Suppressor macrophage treated with lipopolysaccharide for 4 hours (primary cell): Measurements from ENCODE around the gene JPH2.

Source experiments
- DNase-seq: peaks from one replicate; pipeline ENCODE4 v3.0.0-alpha.2; 2020

Gene JPH2

DNA sequence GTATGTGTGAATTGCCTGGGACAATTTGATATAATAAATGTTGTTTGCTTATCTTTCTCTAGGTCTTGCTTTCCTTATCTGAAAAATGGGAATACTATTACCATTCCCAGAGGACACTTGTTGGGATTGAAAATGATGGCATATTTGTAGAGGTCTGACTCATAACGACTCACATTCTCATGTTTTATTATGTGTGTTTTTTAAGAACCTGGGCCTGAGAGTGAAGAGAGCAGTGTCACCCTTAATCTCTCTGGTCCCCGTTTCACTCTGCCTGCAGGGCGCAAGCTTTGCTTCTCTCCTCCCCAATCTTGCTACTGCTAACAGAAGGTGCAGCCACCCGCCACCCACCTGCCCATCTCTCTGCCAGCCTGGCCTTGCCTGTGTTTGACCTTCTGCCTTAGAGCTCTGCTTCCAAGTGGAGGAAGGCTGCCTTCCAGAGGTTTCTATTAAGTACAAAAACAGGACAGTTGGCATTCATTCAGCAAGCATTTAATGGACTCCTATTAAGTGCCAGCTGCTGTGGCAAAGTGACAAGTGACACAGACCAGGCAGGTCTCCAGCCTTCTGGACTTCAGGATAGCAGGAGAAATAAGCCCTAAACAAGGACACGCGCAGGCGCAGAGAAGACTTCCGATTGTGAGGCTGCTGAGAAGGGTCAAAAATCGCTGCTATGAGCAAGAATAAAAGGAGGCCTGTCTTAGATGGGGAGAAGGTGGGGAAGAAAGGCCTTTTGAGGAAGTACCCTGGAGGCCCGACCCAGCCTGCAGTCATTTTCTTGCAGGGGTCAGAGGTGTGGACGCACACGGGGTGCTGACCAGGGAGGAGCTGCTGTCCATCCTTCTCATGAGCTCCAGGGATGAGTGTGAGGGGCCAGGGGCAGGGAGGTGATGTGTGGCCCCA lies 112.5 kb downstream of the JPH2 start:
- peak; percentile 9 for DNase-seq

DNA sequence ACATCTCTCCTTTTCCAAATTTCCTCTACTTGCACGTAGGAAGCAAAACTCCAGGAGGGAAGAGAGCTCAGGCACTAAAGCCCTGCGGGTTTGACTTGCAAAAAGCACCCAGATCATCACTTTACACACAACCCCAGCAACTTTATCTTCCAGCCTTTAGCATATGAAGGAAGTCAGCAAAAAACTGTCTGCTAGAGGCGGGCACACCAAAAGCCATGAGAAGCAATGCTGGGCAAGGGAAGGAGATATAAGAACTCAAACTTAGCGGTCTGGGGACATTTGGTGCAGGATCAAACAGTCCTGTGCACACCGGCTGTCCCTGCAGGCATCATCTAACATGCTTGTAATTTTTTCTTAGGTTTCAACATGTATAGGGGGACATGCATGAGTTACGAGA lies 113.3 kb downstream of the JPH2 start:
- DNase-seq: no peak

DNA sequence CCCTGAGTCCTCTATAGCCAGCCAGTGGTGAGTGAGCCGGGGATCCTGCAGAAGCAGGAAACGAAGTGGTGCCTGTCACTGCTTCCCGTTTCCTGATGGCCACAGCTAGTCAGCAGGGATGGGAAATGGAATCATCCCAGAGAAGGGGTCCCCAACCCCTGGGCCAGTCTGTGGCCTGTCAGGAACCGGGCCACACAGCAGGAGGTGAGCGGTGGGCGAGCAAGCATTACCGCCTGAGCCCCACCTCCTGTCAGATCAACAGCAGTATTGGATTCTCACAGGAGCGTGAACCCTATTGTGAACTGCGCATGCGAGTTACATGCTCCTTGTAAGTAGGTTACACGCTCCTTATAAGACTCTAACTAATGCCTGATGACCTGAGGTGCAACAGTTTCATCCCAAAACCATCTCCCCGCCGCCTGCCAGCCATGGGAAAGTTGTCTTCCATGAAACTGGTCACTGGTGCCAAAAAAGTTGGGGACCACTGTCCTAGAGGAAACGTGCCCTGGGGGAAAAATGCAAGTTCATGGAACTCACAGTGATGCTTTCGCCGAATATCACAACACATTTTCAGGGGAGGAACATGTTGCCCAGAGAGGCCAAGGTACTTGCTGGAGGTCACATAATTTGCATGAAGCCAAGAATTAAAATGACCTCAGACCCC lies 113.8 kb downstream of the JPH2 start:
- DNase-seq: peak; percentile 18

DNA sequence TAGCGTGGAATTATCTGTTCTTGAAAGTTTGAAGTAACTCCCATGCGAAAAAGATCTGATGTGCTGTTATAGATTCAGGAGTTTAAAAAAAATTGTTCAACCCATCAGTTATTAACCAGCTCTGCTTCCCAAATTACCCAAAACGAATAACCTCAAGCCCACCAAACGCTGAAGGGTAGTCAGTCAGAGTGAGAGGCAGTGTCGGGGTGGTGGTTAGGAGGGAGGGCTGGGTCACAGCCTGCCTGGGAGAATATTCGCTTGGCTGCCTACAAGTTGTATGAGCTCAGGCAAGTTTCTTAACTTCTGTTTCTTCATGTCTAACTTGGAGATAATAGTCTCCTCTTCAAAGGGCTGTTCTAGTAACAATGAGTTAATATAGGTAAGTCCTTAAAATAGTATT lies 114.6 kb downstream of the JPH2 start:
- no peak for DNase-seq

DNA sequence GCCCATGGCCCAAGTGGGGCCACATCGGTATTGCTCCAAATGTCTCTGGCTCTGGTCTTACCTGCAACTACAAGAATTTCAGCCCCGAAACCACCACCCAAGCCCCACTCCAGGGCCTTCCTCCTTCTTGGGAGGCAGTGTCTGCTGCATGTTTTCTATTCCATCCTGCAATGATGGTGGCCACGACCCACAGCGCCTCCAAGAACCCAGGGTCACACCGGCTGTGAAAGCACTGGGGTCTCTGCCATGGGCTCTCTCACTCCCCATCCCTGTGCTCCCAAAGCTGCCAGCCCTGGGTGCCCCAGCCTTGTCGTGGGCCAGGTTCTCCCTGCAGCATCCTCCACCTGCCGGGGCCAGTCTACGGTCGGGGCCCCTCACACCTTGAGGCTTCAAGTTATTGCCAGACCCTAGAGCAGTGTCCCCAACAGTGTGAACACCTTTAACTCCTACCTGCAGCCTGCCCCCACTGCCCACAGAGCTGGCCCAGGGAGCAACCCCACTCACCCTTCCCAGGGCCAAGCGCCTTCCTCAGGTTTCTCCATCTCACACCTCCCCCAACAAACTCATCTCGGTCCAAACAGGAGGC lies 115.4 kb downstream of the JPH2 start:
- DNase-seq: no peak

DNA sequence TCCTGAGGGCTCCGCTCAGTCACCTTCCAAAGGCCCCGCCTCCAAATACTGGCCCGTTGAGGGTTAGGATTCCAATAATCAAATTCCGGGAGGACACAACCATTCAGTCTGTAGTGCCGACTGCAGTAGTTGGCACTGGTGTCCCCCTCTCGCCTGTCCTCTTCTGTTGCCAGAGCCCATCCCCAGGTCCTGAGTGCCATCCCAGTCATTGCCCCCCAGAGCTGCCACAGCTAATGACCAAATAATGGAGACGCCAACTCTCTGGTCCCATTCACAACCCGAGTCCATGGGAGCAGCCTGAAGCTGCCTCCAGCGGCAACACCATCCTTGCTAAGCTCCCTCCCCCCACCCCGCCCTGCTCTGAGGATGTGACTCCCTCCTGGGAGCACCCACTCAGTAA lies 115.9 kb downstream of the JPH2 start:
- DNase-seq: no peak

DNA sequence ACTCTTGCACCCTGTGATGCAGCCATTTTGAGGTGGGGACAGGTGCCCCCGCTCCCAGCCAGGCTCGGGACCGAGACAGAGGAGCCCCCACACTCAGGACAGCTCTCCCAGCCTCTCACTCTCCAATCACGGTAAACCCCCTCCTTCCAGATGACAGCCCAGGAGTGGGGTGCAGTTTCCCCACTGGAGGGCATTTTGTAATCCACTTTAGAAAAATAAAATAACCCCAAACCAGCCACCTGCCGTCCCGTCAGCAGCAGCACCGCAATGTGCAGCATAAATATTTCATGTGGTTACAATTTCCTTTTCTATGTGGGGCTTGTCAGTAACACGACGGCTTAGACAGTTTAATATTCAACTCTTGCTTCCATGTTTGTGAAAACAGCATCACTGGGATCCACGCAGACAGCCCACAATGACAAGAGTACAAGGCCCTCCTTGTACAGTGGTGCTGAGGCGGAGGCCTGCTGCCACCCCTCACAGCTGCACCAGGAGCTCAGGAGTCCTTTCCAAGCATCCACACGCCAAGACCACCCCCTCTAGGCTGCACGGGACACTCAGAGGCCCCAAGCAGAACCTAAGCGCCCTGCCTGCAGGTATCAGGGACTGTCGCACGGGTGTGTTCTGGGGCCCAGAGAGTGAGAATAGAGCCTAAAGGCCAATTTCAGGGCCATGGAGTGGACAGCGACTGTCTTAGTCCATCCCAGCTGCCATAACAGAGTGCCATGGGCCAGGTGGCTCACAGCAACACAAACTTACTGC lies 116.7 kb downstream of the JPH2 start:
- DNase-seq: no peak

DNA sequence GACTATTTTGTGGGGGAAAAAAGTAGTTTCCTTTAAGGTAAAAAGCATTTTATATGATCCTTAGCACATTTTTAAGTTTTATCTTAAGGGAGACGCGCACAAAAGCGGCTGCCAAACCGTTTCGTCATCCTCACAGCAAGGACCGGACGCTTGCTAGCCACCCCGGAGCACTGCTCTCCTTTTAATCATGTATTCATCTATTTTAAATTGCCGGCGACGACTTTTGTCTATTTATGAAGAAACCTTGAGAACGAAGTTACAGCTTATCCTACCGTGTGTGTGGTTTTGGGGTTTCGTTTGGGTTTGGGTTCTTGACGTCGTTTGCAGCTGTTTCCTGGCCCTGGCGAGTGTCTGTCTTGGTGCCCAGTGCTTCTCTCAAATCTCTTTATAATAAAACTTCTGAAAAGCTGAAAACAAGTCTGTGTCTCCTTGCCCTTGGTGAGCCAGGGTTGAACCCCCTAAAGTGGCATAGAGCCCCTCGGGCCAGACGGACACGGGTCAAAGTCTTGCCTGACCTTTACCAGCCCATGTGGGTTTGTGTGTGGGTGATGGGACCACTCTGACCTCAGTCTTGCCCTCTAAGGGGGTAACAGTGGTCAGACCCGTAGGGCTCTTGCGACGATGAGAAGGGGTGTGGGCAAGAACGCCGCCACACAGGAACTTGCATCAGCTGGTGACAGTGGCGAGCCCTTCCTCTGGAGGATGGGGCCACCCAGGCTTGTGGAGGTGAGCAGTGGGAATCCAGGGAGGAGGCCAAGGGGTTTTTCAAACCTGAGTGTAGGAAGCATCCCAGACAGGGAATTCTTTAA lies 117.6 kb downstream of the JPH2 start:
- DNase-seq: peak; percentile 8

DNA sequence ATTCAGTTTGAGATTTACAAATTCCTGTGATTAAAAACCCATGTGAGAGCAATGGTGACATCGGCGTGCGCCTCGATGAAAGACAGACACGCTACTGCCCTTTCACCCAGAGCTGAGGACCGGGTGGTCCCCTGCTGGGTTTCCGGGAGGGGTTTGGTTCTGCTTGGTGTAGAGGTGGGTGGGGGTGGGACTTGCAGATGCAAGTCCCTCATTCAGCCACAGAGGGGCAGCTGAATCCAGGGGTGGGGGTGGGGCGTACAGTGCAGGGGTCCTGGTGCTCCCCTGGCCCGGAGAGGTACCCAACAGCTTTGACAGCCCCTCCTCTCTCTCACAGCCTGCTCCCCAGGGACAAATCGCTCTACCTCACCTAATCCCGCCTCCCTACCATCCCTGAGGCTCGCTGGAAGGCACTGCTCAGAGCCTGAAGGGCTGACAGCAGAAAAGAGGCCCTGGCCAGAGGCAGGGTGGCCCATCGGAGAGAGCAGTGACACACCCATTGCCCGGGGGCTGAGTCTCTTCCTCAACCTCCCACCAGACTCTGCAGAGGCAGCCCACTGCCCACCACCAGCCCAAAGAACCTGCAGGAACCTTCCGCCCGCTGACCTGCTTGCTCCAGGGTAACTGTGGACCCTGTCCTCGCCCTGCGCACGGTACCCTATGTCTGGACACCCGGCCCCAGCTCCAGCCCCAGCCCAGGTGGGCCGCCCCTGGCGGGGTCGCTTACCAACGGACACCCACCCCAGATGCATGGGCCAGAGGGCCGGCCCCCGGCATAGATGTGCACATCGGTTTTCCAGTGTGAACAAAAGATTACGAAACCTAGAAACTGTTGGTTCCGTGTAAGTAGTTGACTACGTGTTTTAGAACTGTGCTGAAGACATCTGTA lies 118.4 kb downstream of the JPH2 start:
- DNase-seq: peak; percentile 48

DNA sequence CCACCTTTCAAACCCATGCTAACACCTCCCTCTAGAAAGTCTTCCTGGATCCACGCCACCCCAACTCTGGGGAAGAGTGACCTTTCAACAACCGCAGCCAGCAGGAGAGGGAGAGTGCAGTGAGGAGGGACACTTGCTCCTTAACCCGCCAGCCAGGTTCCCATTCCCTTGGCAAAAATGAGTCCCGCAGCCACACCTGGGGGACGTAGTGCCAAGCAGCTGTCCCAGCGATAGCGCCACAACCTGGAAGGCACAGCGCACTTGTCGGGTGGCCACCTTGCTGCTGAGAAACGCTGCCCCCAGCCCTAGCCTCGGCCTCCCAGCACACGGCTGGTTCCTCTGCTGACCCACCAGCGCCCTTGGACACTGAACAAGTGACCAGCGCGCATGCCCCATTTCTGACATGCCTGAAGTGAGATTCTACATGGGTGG lies 119.3 kb downstream of the JPH2 start:
- no peak for DNase-seq

DNA sequence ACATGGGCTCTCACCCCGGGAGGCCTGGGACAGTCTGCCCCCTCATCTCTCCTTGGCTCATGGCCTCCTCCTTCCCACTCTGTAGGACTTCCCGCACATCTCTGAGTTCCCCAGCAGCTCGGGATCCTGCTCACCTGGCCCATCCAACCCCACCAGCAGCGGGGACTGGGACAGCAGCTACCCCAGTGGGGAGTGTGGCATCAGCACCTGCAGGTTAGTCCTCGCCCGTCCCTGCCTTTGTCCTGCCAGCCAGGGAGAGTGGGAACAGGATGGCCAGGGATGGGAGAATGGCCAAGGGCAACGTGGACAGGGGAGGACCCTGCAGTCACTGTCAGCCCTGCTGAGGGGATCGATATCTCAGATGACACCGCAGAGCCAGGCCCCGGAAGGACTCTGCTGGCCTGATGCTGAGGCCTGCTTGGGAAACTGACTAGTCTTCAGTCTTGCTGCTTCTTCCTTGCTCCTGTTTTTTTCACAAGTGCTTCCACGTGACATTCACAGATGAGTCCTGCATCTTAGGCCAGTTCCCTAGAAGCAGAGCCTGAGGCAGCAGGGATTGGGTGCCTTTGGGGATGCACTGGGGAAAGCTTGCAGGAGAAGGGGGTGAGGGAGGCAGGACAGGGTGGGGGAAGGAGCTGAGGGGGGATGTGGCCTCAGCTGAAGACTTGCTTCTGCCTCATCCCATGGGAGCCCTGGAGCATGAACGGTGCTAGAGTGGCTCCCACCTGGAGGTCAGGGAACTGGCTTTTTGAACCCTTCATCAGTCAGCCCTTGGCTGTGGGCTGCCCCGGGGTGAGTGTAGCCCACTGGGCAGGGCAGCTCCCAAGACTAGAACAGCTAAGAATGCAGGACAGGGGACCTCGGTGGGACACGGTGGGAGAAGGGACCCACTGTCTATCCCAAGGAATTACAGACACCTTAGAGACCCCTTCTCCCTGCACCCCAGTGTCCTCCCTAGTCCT lies 120.1 kb downstream of the JPH2 start:
- no peak for DNase-seq

DNA sequence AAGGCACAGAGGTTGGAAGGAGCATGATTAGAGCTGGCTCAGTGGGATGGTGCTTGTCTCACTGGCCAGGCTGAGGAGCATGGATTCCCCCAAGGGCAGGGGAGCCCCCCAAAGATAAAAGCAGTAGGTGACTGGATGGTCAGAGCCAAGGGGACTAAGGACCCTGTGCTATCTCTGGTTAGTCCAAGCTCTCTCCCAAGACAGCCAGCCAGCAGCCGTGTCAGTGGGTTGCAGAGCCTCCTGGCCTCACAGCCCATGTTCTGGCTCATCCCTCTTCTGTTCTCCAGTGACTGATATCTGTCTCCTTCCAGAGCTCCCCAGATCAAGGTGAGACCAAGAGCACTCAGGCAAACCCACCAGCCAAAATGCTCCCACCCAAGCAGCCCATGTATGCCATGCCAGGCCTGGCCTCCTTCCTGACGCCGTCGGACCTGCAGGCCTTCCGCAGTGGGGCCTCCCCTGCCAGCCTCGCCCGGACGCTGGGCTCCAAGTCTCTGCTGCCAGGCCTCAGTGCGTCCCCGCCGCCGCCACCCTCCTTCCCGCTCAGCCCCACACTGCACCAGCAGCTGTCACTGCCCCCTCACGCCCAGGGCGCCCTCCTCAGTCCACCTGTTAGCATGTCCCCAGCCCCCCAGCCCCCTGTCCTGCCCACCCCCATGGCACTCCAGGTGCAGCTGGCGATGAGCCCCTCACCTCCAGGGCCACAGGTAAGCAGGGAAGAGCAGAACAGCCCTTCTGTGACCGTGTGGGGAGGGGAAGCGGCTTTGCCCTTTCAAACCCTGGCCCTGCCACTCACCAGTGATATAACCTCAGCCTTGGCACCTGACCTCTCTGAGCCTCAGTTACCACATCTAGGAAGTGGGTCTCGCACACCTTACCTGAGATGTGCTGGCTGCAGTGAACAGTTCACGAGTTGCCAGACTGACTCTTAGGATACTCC lies 121.3 kb downstream of the JPH2 start:
- no peak for DNase-seq

DNA sequence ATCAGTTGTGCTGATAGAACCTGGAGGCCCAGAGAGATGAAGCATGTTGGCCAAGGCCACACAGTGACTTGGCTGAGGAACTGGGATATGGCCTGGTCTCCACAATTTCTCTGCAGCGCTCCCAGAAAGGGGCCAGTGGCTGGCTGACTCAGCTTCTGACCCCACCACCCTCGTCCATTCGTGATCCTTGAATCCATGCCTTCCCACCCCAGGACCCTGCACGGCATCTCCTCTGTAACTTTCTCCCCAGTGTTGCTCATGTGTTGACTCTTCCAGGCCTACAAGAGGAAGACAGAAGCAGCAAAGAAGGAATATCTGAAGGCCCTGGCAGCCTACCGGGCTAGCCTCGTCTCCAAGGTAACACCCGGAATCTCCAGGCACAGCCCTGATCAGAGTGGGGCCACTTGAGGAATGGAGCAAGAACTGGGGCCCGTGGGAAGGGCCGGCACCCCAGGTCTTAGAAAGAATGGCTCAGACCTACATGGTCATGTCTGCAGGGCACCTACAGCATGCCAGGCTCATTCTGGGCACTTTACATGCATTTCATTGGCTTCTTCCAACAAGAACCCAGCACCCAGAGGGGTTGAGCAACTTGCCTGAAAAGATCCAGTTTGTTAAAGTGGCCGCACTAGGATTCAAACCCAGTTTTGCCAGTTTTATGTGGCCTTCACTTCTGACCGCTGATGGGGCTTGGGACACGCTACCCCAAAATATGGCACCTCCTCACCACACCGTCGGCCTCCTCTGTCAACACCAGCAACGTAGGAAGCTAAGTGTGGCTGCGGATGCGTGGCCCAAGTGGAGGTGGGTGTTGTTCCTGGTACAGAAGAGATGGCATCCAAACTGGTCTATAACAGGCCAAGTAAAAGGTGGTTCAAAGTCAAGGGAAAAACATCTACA lies 122.2 kb downstream of the JPH2 start:
- no peak for DNase-seq
